ENCODE data around the gene HSD17B7. TPM values are rescaled to one million over a fixed set of nuclear protein-coding genes. Genes with fewer than 3 reads are reported as not detected.
"Not testable (repeated sequence)": the region's sequence is repeated elsewhere in the genome, so short reads cannot be mapped to it uniquely, and the experiment has no call there.

HSD17B7 gene
- total RNA-seq, 1 donor from 2014 or later: 12.0 TPM

- not testable (repeated sequence) for H3K9me3 ChIP-seq (ENCODE audit: control insufficient read depth in 3 of 3, low read length in 3 of 3); H3K4me1 ChIP-seq (ENCODE audit: control insufficient read depth in 3 of 3, insufficient read depth in 3 of 3, low read length in 3 of 3); H3K9ac ChIP-seq (ENCODE audit: low read depth in 1 of 3, low read length in 3 of 3); H3K27me3 ChIP-seq (ENCODE audit: control insufficient read depth in 3 of 3, insufficient read depth in 3 of 3, low read length in 3 of 3); H3K4me3 ChIP-seq (ENCODE audit: low read length in 3 of 3); H3K27ac ChIP-seq (ENCODE audit: low read depth, low read length); H3K36me3 ChIP-seq (ENCODE audit: control insufficient read depth in 3 of 3, insufficient read depth in 3 of 3, low read length in 3 of 3)
Observed at GRCh38 chr1:162799995-162800830, 9.7 kb downstream of the HSD17B7 start.

GRCh38 chr1:162807503-162807902 is 17.0 kb downstream of the HSD17B7 start:
- H3K36me3 ChIP-seq (ENCODE audit: control insufficient read depth in 3 of 3, insufficient read depth in 3 of 3, low read length in 3 of 3); H3K9ac ChIP-seq (ENCODE audit: low read depth in 1 of 3, low read length in 3 of 3); H3K27ac ChIP-seq (ENCODE audit: low read depth, low read length); H3K27me3 ChIP-seq (ENCODE audit: control insufficient read depth in 3 of 3, insufficient read depth in 3 of 3, low read length in 3 of 3); H3K4me1 ChIP-seq (ENCODE audit: control insufficient read depth in 3 of 3, insufficient read depth in 3 of 3, low read length in 3 of 3); H3K9me3 ChIP-seq (ENCODE audit: control insufficient read depth in 3 of 3, low read length in 3 of 3); H3K4me3 ChIP-seq (ENCODE audit: low read length in 3 of 3): not testable (repeated sequence)

GRCh38 chr1:162812357-162812756 is 21.9 kb downstream of the HSD17B7 start:
- not testable (repeated sequence) for H3K27ac ChIP-seq (ENCODE audit: low read depth, low read length); H3K9ac ChIP-seq (ENCODE audit: low read depth in 1 of 3, low read length in 3 of 3); H3K36me3 ChIP-seq (ENCODE audit: control insufficient read depth in 3 of 3, insufficient read depth in 3 of 3, low read length in 3 of 3); H3K9me3 ChIP-seq (ENCODE audit: control insufficient read depth in 3 of 3, low read length in 3 of 3); H3K27me3 ChIP-seq (ENCODE audit: control insufficient read depth in 3 of 3, insufficient read depth in 3 of 3, low read length in 3 of 3); H3K4me1 ChIP-seq (ENCODE audit: control insufficient read depth in 3 of 3, insufficient read depth in 3 of 3, low read length in 3 of 3); H3K4me3 ChIP-seq (ENCODE audit: low read length in 3 of 3)

- H3K4me3 ChIP-seq (ENCODE audit: low read length in 3 of 3); H3K9ac ChIP-seq (ENCODE audit: low read depth in 1 of 3, low read length in 3 of 3); H3K36me3 ChIP-seq (ENCODE audit: control insufficient read depth in 3 of 3, insufficient read depth in 3 of 3, low read length in 3 of 3); H3K9me3 ChIP-seq (ENCODE audit: control insufficient read depth in 3 of 3, low read length in 3 of 3); H3K27ac ChIP-seq (ENCODE audit: low read depth, low read length): not testable (repeated sequence)
- Histone ChIP-seq H3K4me1 (ENCODE audit: control insufficient read depth in 3 of 3, insufficient read depth in 3 of 3, low read length in 3 of 3) (peaks cover 8 to 13% (median 8%) of the 10 kb centered on the region in 3 donors), H3K27me3 (ENCODE audit: control insufficient read depth in 3 of 3, insufficient read depth in 3 of 3, low read length in 3 of 3) (peaks cover 8 to 12% (median 9%) of the 10 kb centered on the region in 3 donors)
Observed at GRCh38 chr1:162818136-162818535, 27.6 kb downstream of the HSD17B7 start.

- not testable (repeated sequence) for H3K4me3 ChIP-seq (ENCODE audit: low read length in 3 of 3); H3K9me3 ChIP-seq (ENCODE audit: control insufficient read depth in 3 of 3, low read length in 3 of 3); H3K9ac ChIP-seq (ENCODE audit: low read depth in 1 of 3, low read length in 3 of 3); H3K27ac ChIP-seq (ENCODE audit: low read depth, low read length); H3K36me3 ChIP-seq (ENCODE audit: control insufficient read depth in 3 of 3, insufficient read depth in 3 of 3, low read length in 3 of 3)
- H3K27me3 ChIP-seq (ENCODE audit: control insufficient read depth in 3 of 3, insufficient read depth in 3 of 3, low read length in 3 of 3): peaks cover 8 to 14% (median 11%) of the 10 kb centered on the region in 3 donors
- peaks cover 8 to 13% (median 8%) of the 10 kb centered on the region in 3 donors for H3K4me1 ChIP-seq (ENCODE audit: control insufficient read depth in 3 of 3, insufficient read depth in 3 of 3, low read length in 3 of 3)
Observed at GRCh38 chr1:162818666-162819065, 28.2 kb downstream of the HSD17B7 start.

DNA sequence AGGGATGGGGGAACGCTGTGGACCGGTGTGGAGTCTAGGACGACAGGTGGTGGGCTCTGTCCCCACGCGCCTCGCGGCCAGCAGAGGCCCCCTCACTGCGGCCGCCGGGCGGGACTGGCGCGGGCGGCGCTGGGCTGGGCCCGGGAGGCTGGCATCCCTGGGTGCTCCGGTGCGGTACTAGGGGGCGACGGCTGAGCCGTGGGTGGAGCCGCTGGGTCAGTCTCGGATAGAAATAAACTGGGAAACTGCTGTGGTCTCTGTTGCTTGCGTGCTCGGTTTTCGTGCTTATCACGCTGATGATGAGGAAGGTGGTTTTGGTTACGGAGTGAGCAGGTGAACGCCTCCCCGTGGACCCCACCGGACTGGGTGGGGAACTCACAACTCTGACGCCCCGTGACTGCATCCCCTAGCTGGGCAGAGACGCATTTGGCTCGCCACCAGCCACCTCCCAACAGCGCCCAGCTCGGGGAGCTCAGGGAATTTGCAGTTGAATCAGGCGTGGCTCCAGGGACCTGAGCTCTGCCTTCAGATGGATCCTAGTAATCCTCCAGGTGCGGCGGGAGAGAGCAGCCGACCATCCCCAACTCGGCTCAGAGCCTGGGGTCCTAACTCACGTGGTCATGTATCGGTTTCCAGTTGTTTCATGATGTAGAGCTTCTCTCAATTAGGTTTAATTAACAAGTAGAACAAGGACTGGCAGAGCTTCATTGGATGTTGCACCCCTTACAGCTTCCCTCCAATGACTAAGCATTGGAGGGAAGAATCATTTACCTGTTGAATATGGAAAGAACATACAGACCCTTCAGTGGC is 32.1 kb downstream of the HSD17B7 start:
- H3K27me3 ChIP-seq (ENCODE audit: control insufficient read depth in 3 of 3, insufficient read depth in 3 of 3, low read length in 3 of 3): peaks cover 8 to 18% (median 18%) of the 10 kb centered on the region in 3 donors
- no peaks in the 10 kb centered on the region for H3K36me3 ChIP-seq (ENCODE audit: control insufficient read depth in 3 of 3, insufficient read depth in 3 of 3, low read length in 3 of 3)
- H3K4me3 ChIP-seq (ENCODE audit: low read length in 3 of 3): peak overlapping the region; percentile 55 to 69 (median 60)
- H3K9me3 ChIP-seq (ENCODE audit: control insufficient read depth in 3 of 3, low read length in 3 of 3): no peaks in the 10 kb centered on the region
- no peak overlapping the region for H3K27ac ChIP-seq (ENCODE audit: low read depth, low read length)
- H3K4me1 ChIP-seq (ENCODE audit: control insufficient read depth in 3 of 3, insufficient read depth in 3 of 3, low read length in 3 of 3): peaks cover 8 to 13% (median 8%) of the 10 kb centered on the region in 3 donors
- H3K9ac ChIP-seq (ENCODE audit: low read depth in 1 of 3, low read length in 3 of 3): peak overlapping the region in 1 of 3 donors; percentile 33

DNA sequence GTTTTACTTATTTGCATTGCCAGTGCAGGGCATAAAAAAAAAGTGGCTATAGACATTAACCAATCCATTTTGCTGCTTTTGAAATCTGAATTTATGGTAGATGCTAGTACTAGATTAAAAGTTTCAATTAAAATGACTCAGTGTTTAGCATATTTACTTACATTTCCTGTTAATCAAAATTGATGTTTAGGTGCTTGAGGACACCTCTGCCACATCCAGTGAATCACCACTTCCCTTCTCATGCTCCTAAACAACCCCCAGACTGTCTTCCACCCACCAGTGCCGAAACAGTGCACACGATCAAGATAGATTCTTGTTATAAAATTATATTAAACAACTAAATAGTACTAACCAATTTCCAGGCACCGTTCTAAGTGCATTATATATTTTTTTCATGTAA is 32.7 kb downstream of the HSD17B7 start:
- Histone ChIP-seq H3K9me3 (ENCODE audit: control insufficient read depth in 3 of 3, low read length in 3 of 3) (no peaks in the 10 kb centered on the region), H3K27ac (ENCODE audit: low read depth, low read length) (no peak overlapping the region), H3K36me3 (ENCODE audit: control insufficient read depth in 3 of 3, insufficient read depth in 3 of 3, low read length in 3 of 3) (no peaks in the 10 kb centered on the region), H3K4me3 (ENCODE audit: low read length in 3 of 3) (no peak overlapping the region), H3K9ac (ENCODE audit: low read depth in 1 of 3, low read length in 3 of 3) (no peak overlapping the region), H3K27me3 (ENCODE audit: control insufficient read depth in 3 of 3, insufficient read depth in 3 of 3, low read length in 3 of 3) (peaks cover 8 to 18% (median 18%) of the 10 kb centered on the region in 3 donors), H3K4me1 (ENCODE audit: control insufficient read depth in 3 of 3, insufficient read depth in 3 of 3, low read length in 3 of 3) (peaks cover 8 to 13% (median 8%) of the 10 kb centered on the region in 3 donors)

GRCh38 chr1:162823771-162824525 is 33.4 kb downstream of the HSD17B7 start:
- Histone ChIP-seq H3K36me3 (ENCODE audit: control insufficient read depth in 3 of 3, insufficient read depth in 3 of 3, low read length in 3 of 3) (no peaks in the 10 kb centered on the region), H3K9ac (ENCODE audit: low read depth in 1 of 3, low read length in 3 of 3) (no peak overlapping the region), H3K4me1 (ENCODE audit: control insufficient read depth in 3 of 3, insufficient read depth in 3 of 3, low read length in 3 of 3) (peaks cover 8% of the 10 kb centered on the region in 3 donors), H3K9me3 (ENCODE audit: control insufficient read depth in 3 of 3, low read length in 3 of 3) (no peaks in the 10 kb centered on the region), H3K27me3 (ENCODE audit: control insufficient read depth in 3 of 3, insufficient read depth in 3 of 3, low read length in 3 of 3) (peaks cover 8 to 18% (median 18%) of the 10 kb centered on the region in 3 donors), H3K27ac (ENCODE audit: low read depth, low read length) (no peak overlapping the region), H3K4me3 (ENCODE audit: low read length in 3 of 3) (no peak overlapping the region)

DNA sequence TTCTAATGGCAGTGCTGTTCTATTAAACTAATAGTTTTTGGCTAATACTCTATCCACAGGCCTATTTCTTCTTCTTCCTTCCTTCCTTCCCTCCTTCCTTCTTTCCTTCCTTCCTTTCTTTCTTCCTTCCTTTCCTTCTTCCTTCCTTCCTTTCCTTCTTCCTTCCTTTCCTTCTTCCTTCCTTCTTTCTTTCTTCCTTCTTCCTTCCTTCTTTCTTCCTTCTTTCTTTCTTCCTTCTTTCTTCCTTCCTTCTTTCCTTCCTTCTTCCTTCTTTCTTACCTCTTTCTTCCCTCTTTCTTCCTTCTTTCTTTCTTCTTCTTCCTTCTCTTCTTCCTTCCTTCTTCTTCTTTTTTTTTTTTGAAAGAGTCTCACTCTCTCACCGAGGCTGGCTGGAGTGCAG is 38.8 kb downstream of the HSD17B7 start:
- Histone ChIP-seq H3K27me3 (ENCODE audit: control insufficient read depth in 3 of 3, insufficient read depth in 3 of 3, low read length in 3 of 3) (peaks cover 0 to 4% (median under 1%) of the 10 kb centered on the region in 3 donors), H3K4me1 (ENCODE audit: control insufficient read depth in 3 of 3, insufficient read depth in 3 of 3, low read length in 3 of 3) (no peaks in the 10 kb centered on the region), H3K27ac (ENCODE audit: low read depth, low read length) (no peak overlapping the region), H3K9me3 (ENCODE audit: control insufficient read depth in 3 of 3, low read length in 3 of 3) (no peaks in the 10 kb centered on the region), H3K36me3 (ENCODE audit: control insufficient read depth in 3 of 3, insufficient read depth in 3 of 3, low read length in 3 of 3) (no peaks in the 10 kb centered on the region), H3K9ac (ENCODE audit: low read depth in 1 of 3, low read length in 3 of 3) (no peak overlapping the region), H3K4me3 (ENCODE audit: low read length in 3 of 3) (no peak overlapping the region)

Data from skeletal muscle tissue (tissue), 4 donors.